OCI-LY7 (cell line): ENCODE measurements around the gene FAM193B.

Experiments
- EZH2phosphoT487 ChIP-seq: fragments of 200-600 bp; sonication (generic); IDR thresholded peaks from 2 replicates; pipeline ENCODE4 v1.6.1; 2018; ENCODE audit warnings: low read depth, borderline replicate concordance, mild to moderate bottlenecking, mixed run types, antibody characterized with exemption, low read length, moderate library complexity, mixed read lengths
- TF ChIP-seq, protein P1 (sequence below): fragments of 200-600 bp; sonication (generic); conservative IDR thresholded peaks from 2 replicates; pipeline ENCODE4 v1.5.1; 2014; ENCODE audit warnings: mild to moderate bottlenecking, antibody characterized with exemption, low read length, moderate library complexity, mixed read lengths

- TF ChIP-seq, protein P1, sequence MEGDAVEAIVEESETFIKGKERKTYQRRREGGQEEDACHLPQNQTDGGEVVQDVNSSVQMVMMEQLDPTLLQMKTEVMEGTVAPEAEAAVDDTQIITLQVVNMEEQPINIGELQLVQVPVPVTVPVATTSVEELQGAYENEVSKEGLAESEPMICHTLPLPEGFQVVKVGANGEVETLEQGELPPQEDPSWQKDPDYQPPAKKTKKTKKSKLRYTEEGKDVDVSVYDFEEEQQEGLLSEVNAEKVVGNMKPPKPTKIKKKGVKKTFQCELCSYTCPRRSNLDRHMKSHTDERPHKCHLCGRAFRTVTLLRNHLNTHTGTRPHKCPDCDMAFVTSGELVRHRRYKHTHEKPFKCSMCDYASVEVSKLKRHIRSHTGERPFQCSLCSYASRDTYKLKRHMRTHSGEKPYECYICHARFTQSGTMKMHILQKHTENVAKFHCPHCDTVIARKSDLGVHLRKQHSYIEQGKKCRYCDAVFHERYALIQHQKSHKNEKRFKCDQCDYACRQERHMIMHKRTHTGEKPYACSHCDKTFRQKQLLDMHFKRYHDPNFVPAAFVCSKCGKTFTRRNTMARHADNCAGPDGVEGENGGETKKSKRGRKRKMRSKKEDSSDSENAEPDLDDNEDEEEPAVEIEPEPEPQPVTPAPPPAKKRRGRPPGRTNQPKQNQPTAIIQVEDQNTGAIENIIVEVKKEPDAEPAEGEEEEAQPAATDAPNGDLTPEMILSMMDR, result no peak
- no peak for TF ChIP-seq EZH2phosphoT487
Measured at GRCh38 chr5:177592905-177593304, 38.5 kb upstream of the FAM193B start.
